RWPE1 (cell line): ENCODE measurements around the gene NUDT8.
A peak's percentile ranks its signal among the peaks of the same experiment; 100 is the strongest.
"Not testable (repeated sequence)": the region's sequence is repeated elsewhere in the genome, so short reads cannot be mapped to it uniquely, and the experiment has no call there.

ENCODE experiments used
- CTCF ChIA-PET: fragments of 350-600 bp; sonication (Branson Sonifier 250); formaldehyde crosslinking; extraction: SDS; loops from one replicate; lab custom pipeline; 2021; lab: Yijun Ruan, JAX
- POLR2A ChIA-PET: fragments of 400-600 bp; formaldehyde crosslinking; extraction: SDS; loops from one replicate; lab custom pipeline; 2020; ENCODE audit warnings: antibody characterized with exemption; ENCODE audit not compliant: low non-redundant PET; lab: Yijun Ruan, JAX
- DNase-seq: peaks from one replicate; pipeline ENCODE4 v3.0.0; 2012; ENCODE audit warnings: low spot score
- H3K27ac ChIP-seq: fragments of 450-650 bp; 2 replicates; pipeline ENCODE4 v1.5.1; 2017
- CTCF ChIP-seq: fragments of 450-650 bp; conservative IDR thresholded peaks from 2 replicates; pipeline ENCODE4 v1.5.1; 2017; ENCODE audit warnings: low read depth, mild to moderate bottlenecking

Gene NUDT8

DNA sequence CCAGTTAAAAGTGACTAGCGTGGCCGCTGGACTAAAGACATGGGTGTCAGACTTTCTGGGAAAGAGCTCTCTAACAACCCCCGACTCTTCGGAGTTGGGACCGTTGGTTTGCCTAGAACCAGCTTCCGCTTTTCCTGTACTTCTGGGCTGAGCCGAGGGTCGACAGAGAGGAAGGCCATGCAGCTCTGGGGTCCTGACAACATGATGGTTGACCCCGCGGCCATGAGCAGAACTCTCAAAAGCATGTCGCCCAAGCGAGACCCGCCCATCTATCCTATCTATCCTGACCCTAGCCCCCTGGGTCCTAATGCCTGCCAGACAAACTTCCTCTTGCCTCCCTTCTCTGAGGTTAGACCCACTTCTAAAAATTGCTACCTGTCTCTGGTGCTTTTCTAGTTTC, 9.1 kb downstream of the NUDT8 start:
- CTCF ChIA-PET, DNase-seq, H3K27ac ChIP-seq, POLR2A ChIA-PET: not testable (repeated sequence)

GRCh38 chr11:67619683-67620618, 9.8 kb downstream of the NUDT8 start:
- POLR2A ChIA-PET, DNase-seq, CTCF ChIA-PET, H3K27ac ChIP-seq: not testable (repeated sequence)

- CTCF ChIA-PET, DNase-seq, H3K27ac ChIP-seq, POLR2A ChIA-PET: not testable (repeated sequence)
Observed at GRCh38 chr11:67618901-67619659, 10.7 kb downstream of the NUDT8 start.

DNA sequence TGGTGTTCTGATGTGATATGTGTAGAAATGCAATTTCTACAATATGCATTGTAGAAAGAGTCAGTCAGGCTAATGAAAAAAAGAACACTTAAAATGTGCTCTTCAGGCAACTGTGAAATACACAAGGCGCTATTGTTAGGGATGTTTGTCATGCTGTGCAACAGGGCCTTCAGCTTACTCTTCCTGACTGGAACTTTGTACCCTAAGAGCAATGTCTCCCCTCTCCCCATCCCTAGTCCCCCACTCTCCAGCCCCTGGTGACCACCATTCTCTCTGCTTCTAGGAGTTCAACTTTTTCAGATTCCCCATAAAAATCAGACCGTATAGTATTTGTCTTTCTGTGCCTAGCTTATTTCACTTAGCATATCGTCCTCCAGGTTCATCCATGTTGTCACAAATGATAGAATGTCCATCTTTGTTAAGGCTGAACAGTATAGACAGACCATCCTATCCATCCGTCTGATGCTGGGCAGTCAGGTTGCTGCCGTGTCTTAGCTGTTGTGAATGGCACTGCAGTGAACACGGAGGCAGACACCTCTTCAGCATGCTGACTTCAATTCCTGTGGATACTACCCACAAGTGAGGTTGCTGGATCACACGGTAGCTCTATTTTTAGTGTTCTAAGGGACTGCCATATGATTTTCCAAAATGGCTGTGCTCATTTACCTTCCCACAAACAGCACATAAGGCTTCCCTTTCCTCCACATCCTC, 12.3 kb downstream of the NUDT8 start:
- TF ChIP-seq CTCF, result no peak
- ChIA-PET POLR2A (no interaction called here), CTCF (interaction anchor here (0.9 kb wide), 1 partner anchor 12 kb away, joined by 5 read pairs; the partner anchor contains the start of gene NUDT8)
- no peak for DNase-seq
- H3K27ac ChIP-seq, result no peak overlapping the region

GRCh38 chr11:67616431-67617242, 13.1 kb downstream of the NUDT8 start:
- no peak for TF ChIP-seq CTCF
- no peak overlapping the region for H3K27ac ChIP-seq
- POLR2A ChIA-PET, result no interaction called here
- CTCF ChIA-PET, result interaction anchor here (0.7 to 1.1 kb wide), 2 partner anchors 22 to 43 kb away, joined by 3 to 4 read pairs; no protein-coding TSS in a partner anchor
- DNase-seq, result no peak

GRCh38 chr11:67615728-67616430, 13.9 kb downstream of the NUDT8 start:
- TF ChIP-seq CTCF, result peak; percentile 9; the same call in 1 of the 2 replicates
- H3K27ac ChIP-seq, result no peak overlapping the region
- POLR2A ChIA-PET, result no interaction called here
- CTCF ChIA-PET, result interaction anchor here (0.7 to 1.1 kb wide), 2 partner anchors 23 to 43 kb away, joined by 3 to 4 read pairs; no protein-coding TSS in a partner anchor
- no peak for DNase-seq
